Measurements from ENCODE around the gene SLC25A22.

GRCh38 chr11:826227-826621 is 28.1 kb upstream of the SLC25A22 start:
- TF ChIP-seq CTCF (IDR thresholded peaks at IDR 0.05) (no peak), POLR2A (IDR thresholded peaks at IDR 0.05) (no peak), EP300 (IDR thresholded peaks at IDR 0.05) (no peak)
